ENCODE results near the gene DMPK. TPM values are rescaled to one million over a fixed set of nuclear protein-coding genes. Genes with fewer than 3 reads are reported as not detected.

Gene DMPK
- total RNA-seq, 1 experiment from 2014 or later: 119 TPM

GRCh38 chr19:45733160-45733810, 49.0 kb downstream of the DMPK start, which contains the start of gene MEIOSIN:
Gene MEIOSIN (plus strand): TSS chr19:45733439. CDS start chr19:45735377, 1,938 bp downstream.
- in situ Hi-C loops (cut with HindIII; ENCODE audit: low pct_unique_long_range_greater_than_20kb, low sequenced_read_pairs) (no loop called here), intact Hi-C loops (cut with micrococcal nuclease; ENCODE audit: unreplicated experiment) (no loop called here)
- H3K27ac ChIP-seq (ENCODE audit: low read length): no peak within 1 kb of the TSS
- no peaks in the 10 kb centered on the region for H3K9me3 ChIP-seq (ENCODE audit: control insufficient read depth, insufficient read depth, low read depth, low read length)
- DNase-seq (ENCODE audit: low read depth, low spot score) (no peak), ATAC-seq (no peak)
- no TSS peak for BruUV-seq (replicated peaks)
- ChIA-PET CTCF (interaction anchor here (0.6 kb wide), 1 partner anchor 118 kb away, joined by 7 read pairs; no protein-coding TSS in a partner anchor), POLR2A (no interaction called here)
- no peak within 1 kb of the TSS for H3K4me3 ChIP-seq (ENCODE audit: low read depth in 2 of 2, low read length in 2 of 2)
- H3K36me3 ChIP-seq (ENCODE audit: control insufficient read depth, insufficient read depth, low read length): peaks cover 2% of the 10 kb centered on the region; the same call in 1 of the 2 replicates
- no peaks in the 10 kb centered on the region for H3K4me1 ChIP-seq (ENCODE audit: control insufficient read depth, insufficient read depth, low read length)
- TF ChIP-seq POLR2AphosphoS5 (IDR thresholded peaks at IDR 0.05; ENCODE audit: low read depth, low read length): no peak
- TF ChIP-seq REST (IDR thresholded peaks at IDR 0.05; ENCODE audit: insufficient read depth in 1 of 2, low read depth in 2 of 2, low read length in 1 of 2): no peak
- no peak for TF ChIP-seq CTCF (IDR thresholded peaks at IDR 0.05)
- TF ChIP-seq TCF7L2 (IDR thresholded peaks at IDR 0.05; ENCODE audit: low read depth, low read length): no peak
- no peak for TF ChIP-seq SIN3A (IDR thresholded peaks at IDR 0.05; ENCODE audit: borderline replicate concordance, insufficient read depth, low read depth, low read length)
- H3K27me3 ChIP-seq (ENCODE audit: control insufficient read depth, insufficient read depth, low read length): no peaks in the 10 kb centered on the region

- TF ChIP-seq POLR2AphosphoS5 (IDR thresholded peaks at IDR 0.05; ENCODE audit: low read depth, low read length) (peak; percentile 69; the same call in 1 of the 2 replicates), SIN3A (IDR thresholded peaks at IDR 0.05; ENCODE audit: borderline replicate concordance, insufficient read depth, low read depth, low read length) (peak; percentile 61; the same call in 1 of the 2 replicates), REST (IDR thresholded peaks at IDR 0.05; ENCODE audit: insufficient read depth in 1 of 2, low read depth in 2 of 2, low read length in 1 of 2) (no peak), CTCF (IDR thresholded peaks at IDR 0.05) (no peak)
- H3K9me3 ChIP-seq (ENCODE audit: control insufficient read depth, insufficient read depth, low read depth, low read length): no peaks in the 10 kb centered on the region
- H3K36me3 ChIP-seq (ENCODE audit: control insufficient read depth, insufficient read depth, low read length): peaks cover 2% of the 10 kb centered on the region; the same call in 1 of the 2 replicates
- peak within 1 kb of the TSS; percentile 76 to 84 for H3K4me3 ChIP-seq (ENCODE audit: low read depth in 2 of 2, low read length in 2 of 2)
- ChIA-PET CTCF (interaction anchor here (0.5 kb wide), 1 partner anchor 15 kb away, joined by 3 read pairs; no protein-coding TSS in a partner anchor), POLR2A (interaction anchor here (0.7 kb wide), 2 partner anchors 38 to 1965 kb away, joined by 3 to 6 read pairs; partner anchors contain the start of gene SIX5)
- intact Hi-C loops (cut with micrococcal nuclease; ENCODE audit: unreplicated experiment) (no loop called here), in situ Hi-C loops (cut with HindIII; ENCODE audit: low pct_unique_long_range_greater_than_20kb, low sequenced_read_pairs) (no loop called here)
- H3K4me1 ChIP-seq (ENCODE audit: control insufficient read depth, insufficient read depth, low read length): no peaks in the 10 kb centered on the region
- no TSS peak for BruUV-seq (replicated peaks)
- H3K27ac ChIP-seq (ENCODE audit: low read length): peak within 1 kb of the TSS; percentile 85
- DNase-seq (ENCODE audit: low read depth, low spot score): peak; percentile 80
- ATAC-seq: peak; percentile 99
- H3K27me3 ChIP-seq (ENCODE audit: control insufficient read depth, insufficient read depth, low read length): no peaks in the 10 kb centered on the region
Measured at GRCh38 chr19:45730368-45731288, 51.7 kb downstream of the DMPK start, which contains the start of gene FBXO46. Gene FBXO46 (minus strand): TSS chr19:45730896. CDS start chr19:45713495, 17,401 bp downstream.
